GM21423 (cell line): ENCODE measurements around the gene PIBF1.
"Not testable (repeated sequence)": the region's sequence is repeated elsewhere in the genome, so short reads cannot be mapped to it uniquely, and the experiment has no call there.

ENCODE experiments used
- ATAC-seq: cut with Tn5 transposase; IDR thresholded peaks from one replicate; pipeline ENCODE4 v1.9.1; 2021; ENCODE audit warnings: mild to moderate bottlenecking, moderate library complexity; ENCODE audit not compliant: unreplicated experiment

The PIBF1 gene, protein sequence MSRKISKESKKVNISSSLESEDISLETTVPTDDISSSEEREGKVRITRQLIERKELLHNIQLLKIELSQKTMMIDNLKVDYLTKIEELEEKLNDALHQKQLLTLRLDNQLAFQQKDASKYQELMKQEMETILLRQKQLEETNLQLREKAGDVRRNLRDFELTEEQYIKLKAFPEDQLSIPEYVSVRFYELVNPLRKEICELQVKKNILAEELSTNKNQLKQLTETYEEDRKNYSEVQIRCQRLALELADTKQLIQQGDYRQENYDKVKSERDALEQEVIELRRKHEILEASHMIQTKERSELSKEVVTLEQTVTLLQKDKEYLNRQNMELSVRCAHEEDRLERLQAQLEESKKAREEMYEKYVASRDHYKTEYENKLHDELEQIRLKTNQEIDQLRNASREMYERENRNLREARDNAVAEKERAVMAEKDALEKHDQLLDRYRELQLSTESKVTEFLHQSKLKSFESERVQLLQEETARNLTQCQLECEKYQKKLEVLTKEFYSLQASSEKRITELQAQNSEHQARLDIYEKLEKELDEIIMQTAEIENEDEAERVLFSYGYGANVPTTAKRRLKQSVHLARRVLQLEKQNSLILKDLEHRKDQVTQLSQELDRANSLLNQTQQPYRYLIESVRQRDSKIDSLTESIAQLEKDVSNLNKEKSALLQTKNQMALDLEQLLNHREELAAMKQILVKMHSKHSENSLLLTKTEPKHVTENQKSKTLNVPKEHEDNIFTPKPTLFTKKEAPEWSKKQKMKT

DNA sequence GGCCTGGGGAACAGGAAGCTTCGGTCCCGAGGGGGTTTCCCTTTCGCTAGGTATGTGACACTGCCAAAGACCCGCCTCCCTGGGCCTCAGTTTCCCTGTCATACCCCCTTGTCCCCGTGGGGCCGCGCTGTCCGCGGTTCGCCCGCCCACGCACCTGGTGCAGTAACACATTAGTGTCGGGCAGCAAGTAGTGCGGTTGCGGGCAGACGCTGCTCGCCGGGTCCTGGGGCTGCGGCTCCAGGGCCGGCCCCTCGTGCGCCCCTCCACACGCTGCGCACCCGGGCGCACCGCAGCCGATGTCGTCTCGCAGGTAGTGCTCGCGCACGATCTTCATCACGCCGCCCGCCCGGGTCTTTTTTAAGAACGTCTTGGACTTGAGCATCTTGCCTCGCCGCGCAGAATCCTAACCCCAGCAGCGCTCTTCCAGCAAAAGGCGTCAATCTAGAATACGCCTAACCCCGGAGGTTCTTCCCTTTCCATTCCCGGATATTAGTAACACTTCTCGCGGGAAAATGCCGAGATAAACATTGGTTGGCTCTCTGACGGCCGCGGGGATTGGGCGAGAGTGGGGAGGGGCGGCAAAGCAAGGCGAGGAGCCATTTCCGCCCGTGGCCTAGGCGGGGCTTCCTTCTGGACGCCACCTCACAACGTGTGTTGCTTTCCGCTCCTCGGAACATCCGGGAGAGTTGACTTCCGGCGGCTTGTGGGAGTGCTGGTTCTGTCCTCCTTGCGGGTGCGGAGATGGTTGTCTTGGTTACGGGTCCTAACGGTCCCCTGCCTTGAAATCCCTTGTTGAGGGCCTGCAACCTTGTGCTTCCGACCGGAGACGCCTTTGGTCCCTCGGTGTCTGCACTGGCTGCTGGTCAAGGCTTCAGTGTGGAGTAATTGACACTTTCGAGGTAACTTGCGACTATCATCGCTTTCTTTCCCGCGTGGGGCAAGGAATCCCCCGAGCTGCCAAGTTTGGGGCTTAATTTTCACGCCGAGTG is at the start of gene PIBF1, which contains the start of gene DIS3:
TSS of gene PIBF1 (plus strand) at position 683 of the 989 bp plus-strand sequence. CDS start 1,337 bp downstream, outside the sequence.
TSS of gene DIS3 (minus strand) at position 450 of the 989 bp plus-strand sequence. CDS start at position 382, 68 bp downstream.
- peak; percentile 97 for ATAC-seq

DNA sequence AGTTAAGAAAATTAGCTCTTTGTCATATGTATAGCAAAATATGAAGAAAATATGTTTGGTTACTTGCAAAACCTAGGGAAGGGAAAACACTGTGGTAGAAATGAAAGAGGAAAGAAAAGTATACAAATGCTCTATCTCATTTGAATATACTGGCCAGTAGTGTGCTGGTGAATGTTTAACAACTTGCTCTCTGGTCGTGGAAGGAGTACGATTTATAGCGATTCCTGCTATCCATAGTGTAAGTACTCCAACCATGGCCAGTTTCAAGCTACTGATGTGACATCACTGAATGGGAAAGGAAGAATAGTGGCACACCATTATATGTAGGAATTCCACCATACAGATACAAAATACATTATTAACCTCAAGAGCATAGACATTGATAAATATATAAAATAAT is 44.9 kb upstream of the PIBF1 start:
- ATAC-seq, result no peak

DNA sequence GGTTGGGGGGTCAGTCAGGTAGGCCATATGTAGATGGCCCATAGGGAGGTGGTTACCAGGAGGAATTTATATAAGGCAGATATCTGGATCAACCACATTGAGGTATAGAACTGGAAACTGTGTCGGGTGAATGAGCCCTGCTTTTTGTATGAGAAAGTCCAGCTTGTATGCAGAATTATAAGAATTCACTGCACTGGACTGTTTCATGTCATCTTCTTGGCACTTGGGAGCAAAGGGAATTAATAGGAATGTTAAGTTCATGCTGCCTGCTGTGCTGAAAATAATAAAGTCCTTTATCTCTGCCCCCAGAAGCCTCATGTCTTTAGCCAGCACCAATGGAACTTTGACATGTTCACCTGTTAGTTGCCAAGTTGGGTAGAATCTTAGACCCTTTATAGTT is 41.9 kb upstream of the PIBF1 start:
- ATAC-seq, result no peak

DNA sequence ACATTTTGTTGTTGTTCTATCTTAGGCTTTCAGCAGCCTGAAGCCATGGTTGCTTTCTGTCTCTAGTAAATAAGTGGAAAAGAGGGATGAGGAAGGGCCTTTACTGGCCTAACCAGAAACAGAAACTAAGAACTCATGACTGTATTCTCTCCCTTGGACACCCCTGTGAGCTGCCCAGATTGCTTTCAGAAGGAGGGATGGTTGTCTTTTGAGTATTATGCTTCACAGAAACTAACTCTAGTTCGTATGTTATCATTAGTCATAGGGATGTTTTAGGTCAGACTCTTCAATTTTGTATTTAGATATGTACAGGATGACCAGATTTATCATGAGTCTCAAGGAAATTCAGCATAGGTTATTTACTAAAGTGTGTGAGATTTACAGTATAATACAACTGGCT is 36.7 kb upstream of the PIBF1 start:
- ATAC-seq, result no peak

DNA sequence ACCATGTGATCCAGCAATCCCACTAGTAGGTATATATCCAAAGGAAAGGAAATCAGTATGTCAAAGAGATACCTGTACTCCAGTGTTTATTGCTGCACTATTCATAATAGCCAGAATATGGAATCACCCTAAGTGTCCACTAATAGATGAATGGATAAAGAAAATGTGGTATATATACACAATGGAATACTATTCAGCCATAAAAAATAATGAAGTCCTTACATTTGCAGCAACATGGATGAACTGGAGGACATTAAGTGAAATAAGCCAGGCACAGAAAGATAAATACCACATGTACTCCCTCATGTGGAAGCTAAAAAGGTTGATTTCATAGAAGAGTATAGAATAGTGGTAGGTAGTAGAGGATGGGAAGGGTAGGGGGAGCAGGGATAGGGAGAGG is 30.7 kb upstream of the PIBF1 start:
- no peak for ATAC-seq

DNA sequence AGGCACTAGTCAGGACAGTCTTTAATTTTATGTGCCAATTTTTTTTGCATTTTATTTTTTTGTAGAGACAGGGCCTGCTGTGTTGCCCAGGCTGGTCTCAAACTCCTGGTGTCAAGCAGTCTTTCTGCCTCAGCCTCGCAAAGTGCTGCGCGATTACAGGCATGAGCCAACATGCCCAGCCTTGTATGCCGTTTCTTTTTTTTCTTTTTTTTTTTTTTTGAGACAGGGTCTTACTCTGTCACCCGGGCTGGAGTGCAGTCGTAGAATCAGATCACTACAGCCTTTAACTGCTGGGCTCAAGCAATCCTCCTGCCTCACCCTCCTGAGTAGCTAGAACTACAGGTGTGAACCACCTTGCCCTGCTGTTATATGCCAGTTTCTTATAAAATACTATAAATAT is 27.8 kb upstream of the PIBF1 start:
- ATAC-seq, result no peak

DNA sequence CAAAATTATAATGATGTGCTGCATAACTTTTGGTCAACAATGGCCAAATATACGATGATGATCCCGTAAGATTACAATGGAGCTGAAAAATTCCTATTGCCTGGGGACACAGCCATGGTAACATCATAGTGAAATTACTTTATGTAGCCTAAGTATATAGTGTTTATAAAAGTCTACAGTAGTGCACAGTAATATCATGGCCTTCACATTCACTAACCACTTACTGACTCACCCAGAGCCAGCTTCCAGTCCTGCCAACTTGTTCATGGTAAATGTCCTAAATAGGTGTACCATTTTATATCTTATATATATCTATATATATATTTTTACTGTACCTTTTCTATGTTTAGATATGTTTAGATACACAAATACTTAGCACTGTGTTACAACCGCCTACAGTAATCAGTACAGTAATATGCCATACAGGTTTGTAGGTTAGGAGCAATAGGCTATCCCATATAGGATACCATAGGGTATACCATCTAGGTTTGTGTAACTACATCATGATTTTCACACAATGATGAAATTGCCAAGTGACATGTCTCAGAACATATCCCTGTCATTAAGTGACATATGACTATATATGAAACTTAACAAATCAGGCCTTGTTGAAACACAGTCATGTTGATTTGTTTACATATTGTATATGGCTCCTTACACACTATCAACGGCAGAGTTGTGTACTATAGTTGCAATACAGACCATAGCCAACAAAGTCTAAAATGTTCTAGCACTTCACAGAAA is 24.0 kb upstream of the PIBF1 start:
- ATAC-seq, result no peak

DNA sequence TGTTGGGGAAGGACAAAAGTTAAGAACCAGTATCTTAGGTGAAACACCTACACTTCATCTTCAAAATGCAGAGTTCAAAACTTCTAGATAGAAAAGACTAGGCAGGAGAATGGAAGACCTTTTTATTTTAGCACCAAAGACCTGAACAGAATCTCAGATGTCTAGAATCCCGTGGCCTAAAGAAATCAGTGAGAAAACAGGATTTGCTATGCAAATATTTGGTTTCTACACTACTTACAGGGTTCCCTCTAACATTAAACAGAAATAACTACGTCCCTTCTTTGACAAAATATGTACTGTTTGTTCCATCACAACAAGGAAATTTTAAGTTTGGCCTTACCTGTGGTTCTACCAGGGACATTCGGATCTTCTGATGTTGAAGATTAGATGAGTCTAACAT is 21.7 kb upstream of the PIBF1 start:
- no peak for ATAC-seq

DNA sequence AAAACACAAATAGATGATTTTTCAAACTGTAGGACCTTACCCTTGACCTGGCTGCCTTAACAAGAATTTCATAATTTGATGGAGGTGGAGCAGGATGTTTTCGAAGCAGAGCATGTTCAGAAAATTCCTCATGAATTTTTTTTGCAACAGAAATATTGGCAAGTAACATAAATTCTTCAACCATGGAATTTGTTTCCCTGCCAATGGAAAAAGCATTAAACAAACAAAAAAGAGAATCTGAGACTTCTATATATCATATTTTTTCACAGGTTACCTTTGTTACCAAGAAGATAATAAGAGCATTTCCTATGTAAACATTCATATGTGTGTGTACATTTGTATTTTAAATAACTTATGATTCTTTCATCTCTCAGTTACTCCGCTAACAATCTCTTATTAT is 18.5 kb upstream of the PIBF1 start:
- ATAC-seq, result no peak

DNA sequence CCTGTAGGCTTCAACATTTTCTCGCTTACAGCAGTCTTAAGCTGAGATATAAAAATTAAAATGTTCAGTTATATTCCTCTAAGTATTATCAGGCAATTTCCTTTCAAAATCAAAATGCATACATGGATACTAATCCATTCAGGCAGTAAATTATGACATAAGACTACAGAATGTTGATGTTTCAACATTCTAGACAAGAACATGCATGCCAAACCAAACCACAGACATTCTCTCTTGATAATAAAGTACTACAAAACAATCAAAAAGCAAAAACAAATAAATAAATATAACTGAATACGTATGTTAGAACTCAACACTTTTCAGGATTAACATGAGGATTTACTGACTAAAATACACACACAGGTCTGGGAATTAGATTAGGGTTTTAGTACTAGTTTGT is 7.9 kb upstream of the PIBF1 start:
- ATAC-seq, result no peak

DNA sequence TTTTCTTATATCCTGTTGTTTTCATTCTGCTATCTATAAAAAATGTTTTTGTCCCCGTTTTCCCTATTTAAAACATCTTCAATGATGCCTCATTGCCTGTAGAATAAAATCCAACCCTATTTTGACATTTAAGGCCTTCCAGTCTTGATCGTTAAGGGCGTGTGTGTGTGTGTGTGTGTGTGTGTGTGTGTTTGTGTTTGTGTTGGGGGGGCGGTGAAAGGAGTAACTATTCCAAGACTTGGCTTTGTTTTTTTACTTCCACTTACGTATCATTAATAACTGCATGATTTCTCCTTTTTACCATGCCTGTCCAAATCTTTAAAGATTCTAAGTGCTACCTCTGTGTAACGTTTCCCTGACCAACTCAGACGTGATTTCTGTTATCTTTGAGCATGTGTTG is 784 bp downstream of the PIBF1 start:
- ATAC-seq, result no peak

DNA sequence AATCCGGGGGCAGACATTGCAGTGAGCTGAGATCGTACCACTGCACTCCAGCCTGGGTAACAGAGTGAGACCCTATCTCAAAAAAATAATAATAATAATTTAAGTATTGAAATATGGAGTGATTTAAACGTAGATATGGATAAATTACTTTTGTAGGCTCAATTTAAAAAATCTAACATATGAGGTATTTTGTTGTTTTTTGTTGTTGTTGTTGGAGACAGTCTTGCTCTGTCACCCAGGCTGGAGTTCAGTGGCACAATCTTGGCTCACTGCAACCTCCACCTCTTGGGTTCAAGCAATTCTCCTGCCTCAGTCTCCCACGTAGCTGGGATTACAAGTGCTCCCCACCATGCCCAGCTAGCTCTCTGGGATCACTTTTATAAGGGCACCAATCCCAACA is 2.7 kb downstream of the PIBF1 start:
- ATAC-seq, result not testable (repeated sequence)

DNA sequence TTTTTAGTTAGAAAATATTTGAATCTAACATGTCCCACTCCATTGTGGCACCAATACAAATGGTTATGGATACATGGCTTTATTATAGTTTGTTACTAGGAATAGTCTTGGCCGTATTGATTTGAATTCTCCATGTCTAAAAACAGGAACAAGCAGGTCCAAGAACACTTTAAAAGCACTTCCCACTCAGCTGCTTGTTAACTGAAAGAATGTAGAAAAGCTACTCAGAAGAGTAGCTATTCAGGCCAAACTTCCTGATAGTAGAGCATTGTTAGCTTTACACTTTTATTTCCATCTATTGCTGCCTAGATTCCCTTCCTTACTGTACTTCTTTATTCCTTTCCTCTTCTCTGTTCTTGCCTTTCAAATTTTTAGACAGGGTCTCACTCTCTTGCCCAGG is 6.9 kb downstream of the PIBF1 start:
- no peak for ATAC-seq

DNA sequence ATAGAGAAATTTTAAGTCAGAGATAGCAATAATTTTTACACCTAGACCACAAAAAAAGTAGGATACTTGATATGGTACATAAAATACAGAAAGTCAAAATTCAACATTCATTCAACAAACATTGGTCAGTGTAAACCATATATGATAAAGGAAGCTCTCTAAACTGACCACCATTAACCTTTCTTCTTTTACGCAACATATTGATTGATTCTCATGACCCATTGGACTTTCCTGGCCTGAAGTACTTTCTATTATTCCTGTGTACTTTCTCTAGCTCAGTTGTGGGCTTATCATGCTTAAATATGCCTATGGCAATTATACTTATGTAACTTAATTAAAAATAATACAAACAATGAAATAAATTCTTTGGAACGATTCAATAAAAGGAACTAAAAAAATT is 10.7 kb downstream of the PIBF1 start:
- no peak for ATAC-seq

DNA sequence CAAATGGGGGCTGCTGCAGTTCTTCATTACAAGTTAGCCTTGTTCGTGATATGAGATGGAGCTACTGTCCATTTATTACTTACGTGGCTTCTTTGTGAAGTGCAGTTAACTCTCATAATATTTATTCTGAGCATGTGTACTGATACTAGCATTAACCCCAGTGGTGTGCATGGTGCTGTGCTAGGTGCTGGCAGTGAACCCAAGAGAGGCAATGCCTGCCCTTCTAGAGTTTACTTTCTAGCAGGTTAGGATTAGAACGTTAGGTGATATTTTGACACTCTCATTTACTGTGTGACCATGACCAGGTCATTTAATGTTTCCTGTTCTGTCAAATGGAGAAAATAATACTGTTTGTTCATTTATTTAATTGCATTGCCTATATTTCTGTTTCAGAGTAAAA is 16.9 kb downstream of the PIBF1 start:
- ATAC-seq, result no peak

DNA sequence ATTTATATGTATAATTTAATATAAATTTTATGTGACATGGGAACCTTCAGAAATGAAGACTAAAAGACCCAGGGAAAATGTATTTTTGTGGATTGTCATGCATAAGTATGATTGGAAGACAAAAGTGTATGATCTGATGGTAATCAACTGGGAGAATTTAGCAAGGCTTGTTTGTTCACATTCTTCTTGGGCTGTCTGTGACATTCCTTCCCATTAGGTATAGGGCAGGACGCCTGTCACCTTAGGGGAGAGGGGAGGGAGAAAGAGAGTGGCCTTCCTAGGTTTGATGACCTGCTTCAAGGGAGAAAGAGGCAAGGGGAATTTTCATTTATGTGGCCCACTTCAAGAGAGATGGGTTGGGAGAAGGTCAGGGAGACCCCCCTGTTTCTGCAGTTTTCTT is 22.4 kb downstream of the PIBF1 start:
- ATAC-seq, result no peak

DNA sequence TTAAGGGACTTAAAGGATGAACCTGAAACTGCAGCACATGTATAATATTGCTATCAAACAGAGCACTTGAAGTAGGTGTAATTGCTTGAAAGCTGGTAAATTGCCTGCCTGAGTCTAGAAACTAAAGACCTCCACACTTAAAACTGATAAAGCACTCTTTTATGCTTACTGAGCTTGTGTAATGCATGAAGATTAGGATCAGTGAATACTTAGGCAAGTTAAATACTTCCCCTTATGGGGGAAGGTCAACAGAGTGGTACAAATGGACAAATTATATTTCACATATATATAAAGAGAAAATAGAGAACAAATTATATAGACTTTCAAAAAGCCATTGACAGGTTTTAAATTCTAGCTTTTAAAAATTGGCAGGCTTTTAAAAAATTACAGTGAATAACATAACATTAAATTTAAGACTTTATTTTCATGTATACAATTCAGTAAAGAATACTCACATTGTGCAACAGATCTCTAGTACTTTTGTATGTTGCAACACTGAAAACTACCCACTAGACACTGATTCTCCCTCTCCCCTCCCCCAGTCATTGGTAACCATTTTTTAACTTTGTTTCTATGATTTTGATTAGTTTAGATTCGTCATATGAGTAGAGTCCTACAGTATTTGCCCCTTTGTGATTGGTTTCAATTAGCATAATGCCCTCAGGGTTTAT is 23.9 kb downstream of the PIBF1 start:
- ATAC-seq, result no peak

DNA sequence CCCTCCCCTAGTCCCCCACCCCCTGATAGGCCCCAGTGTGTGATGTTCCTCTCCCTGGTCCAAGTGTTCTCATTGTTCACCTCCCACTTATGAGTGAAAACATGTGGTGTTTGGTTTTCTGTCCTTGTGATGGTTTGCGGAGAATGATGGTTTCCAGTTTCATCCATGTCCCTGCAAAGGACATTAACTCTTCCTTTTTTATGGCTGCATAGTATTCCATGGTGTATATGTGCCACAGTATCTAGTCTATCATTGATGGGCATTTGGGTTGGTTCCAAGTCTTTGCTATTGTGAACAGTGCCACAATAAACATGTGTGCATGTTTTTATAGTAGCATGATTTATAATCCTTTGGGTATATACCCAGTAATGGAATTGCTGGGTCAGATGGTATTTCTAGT is 24.6 kb downstream of the PIBF1 start:
- not testable (repeated sequence) for ATAC-seq

DNA sequence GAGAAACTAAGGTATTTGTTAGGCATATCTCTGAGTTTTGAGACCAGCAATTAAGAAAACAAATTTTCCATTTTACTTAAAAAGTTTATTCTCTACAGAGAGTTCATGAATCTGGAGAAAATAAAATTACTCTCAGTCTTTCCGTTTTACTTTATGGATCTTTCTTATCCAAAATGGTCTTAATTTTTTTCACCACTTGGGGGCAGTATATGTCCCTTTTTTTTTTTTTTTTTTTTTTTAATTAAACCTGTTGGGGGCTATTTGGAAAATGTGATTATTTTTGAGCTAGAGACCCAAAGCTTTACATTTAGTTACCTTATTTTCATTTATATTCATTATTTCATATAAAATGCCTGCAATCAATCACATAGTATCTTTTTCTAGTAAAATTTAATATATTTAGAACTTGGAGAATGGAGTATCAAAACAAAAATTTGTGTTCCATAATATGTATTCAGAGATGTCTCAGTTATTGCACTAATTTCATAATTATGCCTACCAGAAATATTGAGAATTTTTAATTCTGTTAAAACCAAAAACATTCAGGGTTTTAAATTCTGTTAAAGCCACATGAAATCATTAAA is 27.1 kb downstream of the PIBF1 start:
- ATAC-seq, result no peak
